K562 treated with DMSO at 1 percent for 24 hours (cell line): ENCODE measurements around the gene PCDHGB1. TPM values are rescaled to one million over a fixed set of nuclear protein-coding genes. Genes with fewer than 3 reads are reported as not detected.

Source experiments
- total RNA-seq: library from RNA; unstranded; fragments of 300-600 nt; gene quantifications from 2 replicates; pipeline ENCODE4 v1.2.3, GENCODE V29; 2022; ENCODE audit warnings: low read depth; ENCODE audit not compliant: insufficient read depth

Gene PCDHGB1
- 0.43 and 0.52 TPM in 2 replicates for total RNA-seq

DNA sequence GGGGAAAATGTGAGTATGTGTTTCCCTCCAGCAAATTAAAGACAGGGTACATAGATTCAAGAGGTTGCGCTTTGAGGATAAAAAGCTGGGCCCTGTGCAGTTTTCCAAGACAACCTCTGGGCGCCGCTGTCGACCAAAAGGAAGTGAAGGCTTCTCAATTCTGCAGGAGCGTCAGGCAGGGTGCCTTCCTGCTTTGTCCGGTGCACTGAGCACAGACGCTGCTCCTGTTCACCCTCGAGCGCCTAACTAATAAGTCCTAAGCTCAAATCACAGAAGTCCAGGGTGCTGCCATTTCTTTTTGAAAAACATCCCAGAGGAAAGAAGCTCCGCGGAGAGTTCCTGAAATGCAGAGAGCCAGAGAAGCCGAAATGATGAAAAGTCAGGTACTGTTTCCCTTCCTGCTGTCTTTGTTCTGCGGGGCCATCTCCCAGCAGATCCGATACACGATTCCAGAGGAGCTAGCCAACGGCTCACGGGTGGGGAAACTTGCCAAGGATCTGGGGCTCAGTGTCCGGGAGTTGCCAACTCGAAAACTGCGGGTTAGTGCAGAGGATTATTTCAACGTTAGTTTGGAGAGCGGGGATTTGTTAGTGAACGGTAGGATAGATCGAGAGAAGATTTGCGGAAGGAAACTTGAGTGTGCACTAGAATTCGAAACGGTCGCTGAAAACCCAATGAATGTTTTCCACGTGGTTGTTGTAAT is at the start of gene PCDHGB1:
Gene PCDHGB1 (plus strand): TSS at position 183 of the 703 bp plus-strand sequence. CDS start 162 bp downstream, at position 345.

DNA sequence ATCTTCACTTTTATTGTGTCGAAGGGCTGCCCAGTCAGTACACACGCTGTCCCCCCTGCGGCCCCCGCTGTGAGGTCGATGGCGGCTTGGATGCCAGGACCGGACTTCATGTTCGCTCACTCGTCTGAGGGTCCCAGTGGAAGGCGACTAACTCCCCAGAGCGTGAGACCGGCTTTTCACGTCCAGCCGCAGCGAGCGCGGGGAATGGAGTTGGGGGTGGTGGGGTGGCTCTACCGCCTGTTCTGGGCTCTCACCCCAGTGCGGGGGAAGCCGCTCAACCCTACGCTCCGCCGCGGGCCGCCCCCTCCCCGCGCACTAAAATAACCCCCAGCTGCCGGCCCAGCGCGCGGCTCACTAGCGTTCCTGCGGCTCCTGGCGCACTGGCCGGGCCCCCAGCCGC is 46.1 kb upstream of the PCDHGB1 start, which contains the start of gene SLC25A2:
Gene SLC25A2 (minus strand): TSS at position 294 of the 400 bp plus-strand sequence. CDS start 184 bp downstream, at position 110.

DNA sequence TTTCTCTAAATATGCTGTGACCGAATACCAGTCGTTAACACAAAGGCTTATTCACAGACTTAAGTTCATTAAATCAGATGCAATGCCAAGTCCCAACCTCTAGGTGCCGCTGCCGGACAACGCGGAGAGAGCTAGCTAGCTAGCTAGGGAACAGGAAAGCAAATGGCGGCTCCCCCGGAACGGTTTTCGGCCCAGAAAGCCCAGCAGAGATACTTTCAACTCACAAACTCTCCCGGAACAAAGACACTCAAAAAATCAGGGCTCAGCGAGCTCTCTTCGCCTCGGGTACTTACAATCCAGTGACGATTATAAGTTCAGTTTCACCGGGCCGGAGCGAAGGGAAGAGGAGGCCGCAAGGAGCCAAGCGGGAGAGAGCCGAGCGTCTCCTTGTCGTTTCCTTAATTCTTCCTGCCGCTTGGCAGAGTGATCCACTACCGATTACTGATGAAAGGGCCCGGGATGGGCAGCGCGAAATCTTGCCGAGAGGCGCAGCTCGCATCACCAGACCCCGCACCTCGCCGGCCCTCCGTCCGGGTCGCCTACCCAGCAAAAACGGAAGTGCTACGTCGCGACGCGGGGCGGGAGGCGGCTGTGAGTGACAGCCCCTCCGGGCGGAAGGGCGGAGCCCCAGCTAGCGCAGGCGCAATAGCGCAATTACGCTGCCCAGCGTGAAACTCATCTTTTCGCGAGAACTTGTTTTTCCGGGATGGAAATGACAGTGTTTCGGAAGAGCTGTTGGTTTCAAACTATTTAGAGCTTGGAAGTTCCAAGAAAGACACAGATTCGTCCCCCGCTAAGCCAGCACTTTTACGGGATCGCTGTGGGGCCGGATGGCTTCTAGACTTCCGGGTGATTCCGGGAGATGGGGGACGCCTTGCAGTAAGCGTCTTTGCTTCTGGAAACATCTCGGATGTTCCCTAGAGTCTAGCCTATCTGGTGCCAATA is 29.4 kb upstream of the PCDHGB1 start, which contains the start of gene TAF7:
Gene TAF7 (minus strand): TSS at position 560 of the 945 bp plus-strand sequence. CDS start 740 bp downstream, outside the sequence.

DNA sequence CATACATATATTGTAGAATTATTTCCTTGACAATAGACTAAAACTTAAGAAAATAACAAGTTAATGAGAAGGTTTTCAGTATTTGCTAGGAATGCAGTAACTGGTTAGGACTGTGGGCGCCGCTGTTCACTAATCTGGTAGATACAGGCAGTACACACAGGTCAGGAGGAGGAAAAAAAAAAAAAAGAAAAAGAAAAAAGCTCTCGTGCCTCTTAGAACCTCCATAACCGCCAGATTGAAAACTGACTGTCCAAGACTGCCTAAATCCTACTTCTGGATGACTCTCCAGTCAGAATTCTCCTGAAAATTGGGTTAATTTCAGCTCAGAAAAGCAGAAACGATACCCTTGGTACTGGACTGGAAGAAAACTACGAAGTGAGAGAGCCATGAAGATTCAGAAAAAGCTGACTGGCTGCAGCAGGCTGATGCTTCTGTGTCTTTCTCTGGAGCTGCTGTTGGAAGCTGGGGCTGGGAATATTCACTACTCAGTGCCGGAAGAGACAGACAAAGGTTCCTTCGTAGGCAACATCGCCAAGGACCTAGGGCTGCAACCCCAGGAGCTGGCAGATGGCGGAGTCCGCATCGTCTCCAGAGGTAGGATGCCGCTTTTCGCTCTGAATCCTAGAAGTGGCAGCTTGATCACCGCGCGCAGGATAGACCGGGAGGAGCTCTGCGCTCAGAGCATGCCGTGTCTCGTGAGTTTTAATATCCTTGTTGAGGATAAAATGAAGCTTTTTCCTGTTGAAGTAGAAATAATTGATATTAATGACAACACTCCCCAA is 19.4 kb upstream of the PCDHGB1 start, which contains the start of gene PCDHGA1:
Gene PCDHGA1 (plus strand): TSS at position 216 of the 782 bp plus-strand sequence.

DNA sequence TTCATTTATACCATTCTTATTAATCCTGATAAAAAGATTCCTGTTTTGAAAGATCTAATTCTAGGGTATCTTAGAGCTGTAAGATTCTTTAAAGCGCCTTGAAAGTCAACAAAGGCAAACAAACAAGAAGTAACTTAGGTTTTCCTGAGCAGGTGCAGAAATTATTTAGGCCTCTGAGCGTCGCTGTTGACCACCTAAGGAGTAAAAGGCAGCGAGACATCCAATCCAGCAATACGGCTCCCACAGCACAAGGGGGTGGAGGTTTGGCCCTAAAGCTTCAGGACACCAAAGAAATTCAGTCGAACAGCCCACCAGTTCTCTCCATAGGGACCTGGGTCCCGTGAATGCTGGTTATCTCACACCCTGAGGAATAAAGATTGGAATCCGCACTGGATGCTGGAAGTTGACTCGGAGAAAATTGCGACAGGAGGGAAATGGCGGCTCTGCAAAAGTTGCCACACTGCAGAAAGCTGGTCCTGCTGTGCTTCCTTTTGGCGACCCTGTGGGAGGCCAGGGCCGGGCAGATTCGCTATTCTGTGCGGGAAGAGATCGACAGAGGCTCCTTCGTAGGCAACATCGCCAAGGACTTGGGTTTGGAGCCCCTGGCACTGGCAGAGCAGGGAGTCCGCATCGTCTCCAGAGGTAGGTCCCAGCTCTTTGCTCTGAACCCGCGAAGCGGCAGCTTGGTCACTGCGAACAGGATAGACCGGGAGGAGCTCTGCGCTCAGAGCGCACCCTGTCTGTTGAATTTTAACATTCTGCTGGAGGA is 11.2 kb upstream of the PCDHGB1 start, which contains the start of gene PCDHGA2:
Gene PCDHGA2 (plus strand): TSS at position 223 of the 769 bp plus-strand sequence.

DNA sequence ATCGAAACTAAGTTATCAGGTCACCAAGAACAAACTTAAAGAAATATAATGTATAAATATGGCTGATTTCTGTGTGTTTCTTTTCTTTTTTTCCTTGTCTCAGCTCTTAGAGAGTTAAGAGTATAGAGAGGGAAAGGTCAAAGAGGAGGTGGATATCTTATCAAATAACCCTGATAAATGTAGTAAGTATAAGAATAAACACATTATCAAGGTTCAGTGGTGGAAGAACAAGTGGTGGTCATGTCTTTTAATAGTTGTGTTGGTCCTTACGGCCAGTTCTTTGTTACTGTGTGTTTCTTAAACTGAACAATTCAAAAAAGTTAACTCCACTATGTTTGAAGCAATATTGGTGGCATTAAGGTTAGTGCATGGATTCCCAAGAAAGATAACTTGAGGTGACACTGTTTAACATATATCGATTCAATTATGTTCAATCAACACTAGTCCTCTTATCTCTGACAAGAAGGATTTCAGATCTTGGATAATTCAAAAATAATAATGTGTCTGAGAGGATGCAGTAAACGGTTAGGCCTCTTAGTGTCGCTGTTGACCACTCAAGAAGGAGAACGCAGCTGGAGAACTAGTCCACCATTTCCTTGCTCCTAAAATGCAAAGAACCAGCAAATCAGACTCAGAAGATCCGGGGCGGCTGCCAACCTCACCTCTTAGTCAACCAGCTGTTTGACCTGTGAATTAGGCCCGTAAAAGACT is 6.5 kb upstream of the PCDHGB1 start, which contains the start of gene PCDHGA3:
Gene PCDHGA3 (plus strand): TSS at position 588 of the 711 bp plus-strand sequence. CDS start 205 bp downstream, outside the sequence.

DNA sequence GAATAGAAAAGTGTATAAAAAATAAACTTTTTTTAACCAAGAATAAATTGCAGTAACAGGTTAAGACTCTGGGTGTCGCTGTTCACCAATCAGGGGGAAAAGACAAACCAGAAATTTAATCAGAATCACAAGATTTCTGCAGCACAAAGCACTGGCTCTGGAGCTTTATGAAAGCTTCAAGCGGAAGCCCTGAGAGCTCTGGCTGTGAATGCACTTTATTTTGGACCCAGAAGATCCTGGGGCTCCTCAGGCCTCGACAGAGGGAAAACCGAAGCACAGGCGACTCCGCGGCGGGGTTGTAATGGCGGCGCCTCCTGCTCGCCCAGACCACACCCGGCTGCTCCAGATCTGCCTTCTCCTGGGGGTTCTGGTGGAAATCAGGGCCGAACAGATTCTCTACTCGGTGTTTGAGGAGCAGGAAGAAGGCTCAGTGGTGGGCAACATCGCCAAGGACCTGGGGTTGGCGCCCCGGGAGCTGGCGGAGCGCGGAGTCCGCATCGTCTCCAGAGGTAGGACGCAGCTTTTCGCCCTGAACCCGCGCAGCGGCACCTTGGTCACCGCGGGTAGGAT is 5.1 kb downstream of the PCDHGB1 start, which contains the start of gene PCDHGA4:
Gene PCDHGA4 (plus strand): TSS at position 122 of the 570 bp plus-strand sequence. CDS start 87 bp downstream, at position 209.

DNA sequence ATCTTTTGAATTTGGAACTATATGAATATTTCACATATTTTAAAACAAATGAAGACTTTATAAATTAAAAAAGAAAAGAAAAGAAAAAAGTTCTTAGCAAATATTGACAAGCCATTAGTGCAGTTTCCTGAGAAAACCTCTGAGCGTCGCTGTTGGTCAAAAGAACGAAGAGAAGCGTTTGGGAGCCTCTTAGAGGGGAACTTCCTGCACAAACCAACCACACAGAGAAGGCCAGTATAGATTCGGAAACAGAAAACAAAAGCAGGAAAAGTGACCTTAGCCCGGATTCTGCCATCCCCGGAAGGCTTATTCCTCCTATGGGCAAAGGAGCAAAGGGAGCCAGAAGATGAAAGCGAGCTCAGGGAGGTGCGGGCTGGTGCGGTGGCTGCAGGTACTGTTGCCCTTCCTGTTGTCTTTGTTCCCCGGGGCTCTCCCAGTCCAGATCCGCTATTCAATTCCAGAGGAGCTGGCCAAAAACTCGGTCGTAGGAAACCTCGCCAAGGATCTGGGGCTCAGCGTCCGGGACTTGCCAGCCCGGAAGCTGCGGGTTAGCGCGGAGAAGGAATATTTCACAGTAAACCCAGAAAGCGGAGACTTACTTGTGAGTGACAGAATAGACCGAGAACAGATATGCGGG is 10.0 kb downstream of the PCDHGB1 start, which contains the start of gene PCDHGB2:
Gene PCDHGB2 (plus strand): TSS at position 205 of the 637 bp plus-strand sequence. CDS start 142 bp downstream, at position 347.

DNA sequence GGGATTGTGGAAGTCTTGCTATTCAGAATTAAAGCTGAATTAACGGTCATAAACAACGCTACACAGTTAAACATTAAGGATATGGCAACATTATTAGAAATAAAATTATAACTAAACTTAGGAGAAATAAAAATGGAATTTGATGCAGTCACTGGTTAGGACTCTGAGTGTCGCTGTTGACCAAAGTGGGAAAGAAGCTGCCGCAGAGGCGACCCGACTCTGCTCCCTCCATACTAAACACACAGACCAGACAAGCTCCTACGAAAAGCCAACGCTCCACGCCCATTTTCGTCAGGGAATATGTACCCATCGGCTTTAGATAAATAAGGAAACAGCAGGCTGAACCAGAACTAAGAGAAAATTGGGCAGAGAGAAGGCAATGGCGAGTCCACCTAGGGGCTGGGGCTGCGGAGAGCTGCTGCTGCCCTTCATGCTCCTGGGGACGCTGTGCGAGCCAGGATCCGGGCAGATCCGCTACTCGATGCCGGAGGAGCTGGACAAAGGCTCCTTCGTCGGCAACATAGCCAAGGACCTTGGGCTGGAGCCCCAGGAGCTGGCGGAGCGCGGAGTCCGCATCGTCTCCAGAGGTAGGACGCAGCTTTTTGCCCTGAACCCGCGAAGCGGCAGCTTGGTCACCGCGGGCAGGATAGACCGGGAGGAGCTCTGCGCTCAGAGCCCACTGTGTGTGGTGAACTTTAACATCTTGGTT is 14.2 kb downstream of the PCDHGB1 start, which contains the start of gene PCDHGA5:
Gene PCDHGA5 (plus strand): TSS at position 211 of the 709 bp plus-strand sequence. CDS start 169 bp downstream, at position 380.

DNA sequence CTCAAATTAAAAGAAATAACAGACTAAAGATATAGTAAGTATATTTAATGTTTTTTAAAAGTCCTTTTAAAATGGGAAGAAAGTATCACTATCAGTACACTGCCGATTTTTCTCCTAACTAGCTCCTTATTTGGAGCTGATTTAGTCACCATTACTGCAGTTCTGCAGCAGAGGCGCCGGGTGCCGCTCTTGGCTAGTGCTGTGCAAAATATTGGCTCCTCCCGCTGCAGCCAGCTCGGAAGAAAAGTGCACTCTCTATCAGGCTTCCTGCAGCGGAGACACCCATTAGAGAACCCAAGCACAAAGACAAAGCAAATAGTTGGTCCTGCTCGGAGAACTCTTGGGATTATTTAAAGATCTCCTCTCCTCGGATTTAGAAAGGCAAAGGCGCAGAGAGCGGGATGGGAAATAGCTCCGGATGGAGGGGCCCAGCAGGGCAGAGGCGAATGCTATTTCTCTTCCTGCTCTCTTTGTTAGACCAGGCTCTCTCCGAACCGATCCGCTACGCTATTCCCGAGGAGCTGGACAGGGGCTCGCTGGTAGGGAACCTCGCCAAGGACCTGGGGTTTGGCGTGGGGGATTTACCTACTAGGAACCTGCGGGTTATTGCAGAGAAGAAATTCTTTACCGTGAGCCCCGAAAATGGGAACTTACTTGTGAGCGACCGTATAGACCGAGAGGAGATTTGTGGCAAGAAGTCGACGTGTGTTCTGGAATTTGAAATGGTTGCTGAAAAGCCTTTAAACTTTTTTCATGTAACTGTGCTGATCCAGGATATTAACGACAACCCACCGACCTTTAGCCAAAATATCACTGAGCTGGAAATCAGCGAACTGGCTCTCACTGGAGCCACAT is 20.3 kb downstream of the PCDHGB1 start, which contains the start of gene PCDHGB3:
Gene PCDHGB3 (plus strand): TSS at position 249 of the 855 bp plus-strand sequence. CDS start 153 bp downstream, at position 402.

DNA sequence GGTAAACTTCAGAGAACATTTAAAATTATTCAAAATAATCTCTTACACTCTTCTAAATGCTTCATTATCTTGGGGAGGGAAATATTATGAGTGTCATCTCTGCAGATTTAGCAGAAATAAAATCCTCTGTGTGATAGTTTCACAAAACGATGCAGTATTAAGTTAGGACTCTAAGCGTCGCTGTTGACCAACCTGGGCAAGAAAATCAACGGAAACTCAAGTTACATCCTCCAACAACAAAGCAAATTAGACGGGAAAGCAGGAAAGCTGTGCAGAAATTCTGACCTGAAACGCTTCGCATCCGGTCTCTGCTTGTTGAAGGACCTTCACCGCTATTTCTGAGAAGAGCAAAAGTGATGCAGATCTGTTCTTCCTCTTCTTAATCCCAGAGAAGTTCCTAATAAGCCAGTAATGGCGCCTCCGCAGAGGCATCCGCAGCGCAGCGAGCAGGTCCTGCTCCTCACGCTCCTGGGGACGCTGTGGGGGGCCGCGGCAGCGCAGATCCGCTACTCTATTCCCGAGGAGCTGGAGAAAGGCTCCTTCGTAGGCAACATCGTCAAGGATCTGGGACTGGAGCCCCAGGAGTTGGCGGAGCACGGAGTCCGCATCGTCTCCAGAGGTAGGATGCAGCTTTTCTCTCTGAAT is 23.9 kb downstream of the PCDHGB1 start, which contains the start of gene PCDHGA6:
Gene PCDHGA6 (plus strand): TSS at position 219 of the 645 bp plus-strand sequence. CDS start 193 bp downstream, at position 412.

DNA sequence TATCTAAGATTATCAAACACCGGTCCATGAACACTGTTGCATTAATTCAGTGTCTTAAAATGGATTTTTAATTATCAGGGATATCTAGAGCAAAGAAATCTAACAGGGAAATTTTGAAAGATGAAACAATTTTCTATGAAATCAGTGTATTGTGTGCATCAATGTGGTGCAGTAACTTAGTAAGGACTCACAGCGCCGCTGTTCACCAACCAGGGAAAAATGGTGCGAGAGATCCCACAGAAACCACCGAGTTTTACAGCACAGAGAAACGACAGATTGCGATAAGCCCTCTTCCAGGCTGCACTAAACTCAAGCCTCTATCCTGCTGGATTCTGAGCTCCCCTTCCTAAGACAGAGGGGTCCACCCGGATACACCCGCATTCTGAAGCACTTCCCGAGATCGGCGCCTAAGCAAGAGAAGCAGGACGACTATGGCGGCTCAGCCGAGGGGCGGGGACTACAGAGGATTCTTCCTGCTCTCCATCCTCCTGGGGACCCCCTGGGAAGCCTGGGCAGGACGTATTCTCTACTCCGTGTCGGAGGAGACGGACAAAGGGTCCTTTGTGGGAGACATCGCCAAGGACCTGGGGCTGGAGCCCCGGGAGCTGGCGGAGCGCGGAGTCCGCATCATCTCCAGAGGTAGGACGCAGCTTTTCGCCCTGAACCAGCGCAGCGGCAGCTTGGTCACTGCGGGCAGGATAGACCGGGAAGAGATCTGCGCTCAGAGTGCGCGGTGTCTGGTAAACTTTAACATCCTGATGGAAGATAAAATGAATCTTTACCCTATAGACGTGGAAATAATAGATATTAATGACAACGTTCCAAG is 32.8 kb downstream of the PCDHGB1 start, which contains the start of gene PCDHGA7:
Gene PCDHGA7 (plus strand): TSS at position 274 of the 826 bp plus-strand sequence. CDS start 158 bp downstream, at position 432.

DNA sequence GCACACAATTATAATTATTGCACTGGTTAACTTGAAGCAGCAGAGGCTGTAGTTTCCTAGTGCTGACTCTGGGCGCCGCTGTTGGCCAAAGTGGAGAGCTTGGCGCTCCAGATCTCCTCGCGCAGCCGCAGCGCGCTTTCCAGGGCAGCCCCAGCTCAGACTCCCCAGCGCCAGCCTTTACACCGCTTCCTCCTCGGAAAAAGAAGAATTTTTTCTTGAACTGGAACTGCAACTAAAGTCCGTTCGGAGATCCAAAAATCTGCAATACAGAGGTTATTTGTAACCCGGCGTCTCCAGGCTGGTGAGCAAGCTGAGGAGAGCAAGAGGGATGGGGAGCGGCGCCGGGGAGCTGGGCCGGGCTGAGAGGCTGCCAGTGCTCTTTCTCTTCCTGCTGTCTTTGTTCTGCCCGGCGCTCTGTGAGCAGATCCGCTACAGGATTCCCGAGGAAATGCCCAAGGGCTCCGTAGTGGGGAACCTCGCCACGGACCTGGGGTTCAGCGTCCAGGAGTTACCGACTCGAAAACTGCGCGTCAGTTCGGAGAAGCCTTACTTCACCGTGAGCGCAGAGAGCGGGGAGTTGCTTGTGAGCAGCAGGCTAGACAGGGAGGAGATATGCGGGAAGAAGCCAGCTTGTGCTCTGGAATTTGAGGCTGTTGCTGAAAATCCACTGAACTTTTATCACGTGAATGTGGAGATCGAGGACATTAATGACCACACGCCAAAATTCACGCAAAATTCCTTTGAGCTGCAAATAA is 37.8 kb downstream of the PCDHGB1 start, which contains the start of gene PCDHGB4:
Gene PCDHGB4 (plus strand): TSS at position 142 of the 755 bp plus-strand sequence. CDS start 187 bp downstream, at position 329.

DNA sequence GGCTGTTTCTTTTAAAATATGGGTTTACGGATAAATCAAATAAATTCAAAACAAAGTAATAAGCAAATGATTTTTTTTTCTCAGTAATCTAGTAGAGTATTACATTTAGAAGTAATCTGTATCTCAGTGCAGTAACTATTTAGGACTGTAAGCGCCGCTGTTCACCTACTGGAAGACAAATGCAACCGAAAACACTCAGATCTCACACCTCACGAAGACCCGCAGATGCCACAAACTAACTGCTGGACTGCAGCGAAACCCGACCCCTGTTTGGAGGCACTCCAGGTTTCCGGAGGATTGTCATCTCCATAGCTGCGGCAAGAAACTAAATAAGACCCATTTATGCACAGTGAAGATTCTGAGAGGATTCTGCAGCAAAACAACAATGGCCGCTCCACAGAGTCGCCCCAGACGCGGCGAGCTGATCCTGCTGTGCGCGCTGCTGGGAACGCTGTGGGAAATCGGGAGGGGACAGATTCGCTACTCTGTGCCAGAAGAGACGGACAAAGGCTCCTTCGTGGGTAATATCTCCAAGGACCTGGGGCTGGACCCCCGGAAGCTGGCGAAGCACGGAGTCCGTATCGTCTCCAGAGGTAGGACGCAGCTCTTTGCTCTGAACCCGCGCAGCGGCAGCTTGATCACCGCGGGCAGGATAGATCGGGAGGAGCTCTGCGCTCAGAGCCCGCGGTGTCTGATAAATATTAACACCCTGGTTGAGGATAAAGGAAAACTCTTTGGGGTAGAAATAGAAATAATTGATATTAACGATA is 42.7 kb downstream of the PCDHGB1 start, which contains the start of gene PCDHGA8:
Gene PCDHGA8 (plus strand): TSS at position 205 of the 770 bp plus-strand sequence. CDS start 181 bp downstream, at position 386.

